ENCODE data around the gene TOLLIP.
"Not testable (repeated sequence)": the region's sequence is repeated elsewhere in the genome, so short reads cannot be mapped to it uniquely, and the experiment has no call there.

GRCh38 chr11:1250411-1250810, 59.0 kb downstream of the TOLLIP start:
- not testable (repeated sequence) for TF ChIP-seq CTCF, POLR2A (IDR thresholded peaks at IDR 0.05)

Measured in esophagus squamous epithelium (tissue), 4 donors.